Keratinocyte (primary cell): Measurements from ENCODE around the gene CRTC1. TPM values are rescaled to one million over a fixed set of nuclear protein-coding genes. Genes with fewer than 3 reads are reported as not detected.

Source experiments
- DNase-seq: peaks from one replicate; pipeline ENCODE4 v3.0.0-alpha.2; 2011; ENCODE audit warnings: low read depth, missing footprints, low spot score
- FAIRE-seq: peaks from 2 replicates; lab custom pipeline; 2011; peaks lifted over from hg19 to GRCh38; lab: Jason Lieb, UNC
- H2AFZ ChIP-seq: 2 replicates; pipeline ENCODE4 v1.6.0; 2012; ENCODE audit warnings: low read length, control low read depth, inconsistent platforms; ENCODE audit not compliant: control insufficient read depth
- H3K27ac ChIP-seq: 2 replicates; pipeline ENCODE4 v1.5.1; 2011; ENCODE audit warnings: low read length; ENCODE audit not compliant: control insufficient read depth, insufficient read depth
- H3K27me3 ChIP-seq: 3 replicates; pipeline ENCODE4 v1.6.0; 2011; ENCODE audit warnings: low read length; ENCODE audit not compliant: control insufficient read depth, insufficient read depth; ENCODE audit errors: extremely low read depth
- H3K36me3 ChIP-seq, 2 experiments: 2 replicates in 1 of 2; 3 replicates in 1 of 2; pipeline ENCODE4 v1.5.1; 2011; ENCODE audit warnings: low read length in 2 of 2, mild to moderate bottlenecking in 1 of 2; ENCODE audit not compliant: control insufficient read depth in 2 of 2, insufficient read depth in 2 of 2; ENCODE audit errors: extremely low read depth in 1 of 2
- H3K4me1 ChIP-seq: 3 replicates; pipeline ENCODE4 v1.5.1; 2011; ENCODE audit warnings: low read length; ENCODE audit not compliant: control insufficient read depth, insufficient read depth; ENCODE audit errors: extremely low read depth
- H3K4me2 ChIP-seq: 3 replicates; pipeline ENCODE4 v1.6.0; 2011; ENCODE audit warnings: low read depth, low read length; ENCODE audit not compliant: control insufficient read depth, insufficient read depth; ENCODE audit errors: extremely low read depth
- H3K4me3 ChIP-seq, 3 experiments: fragments of 200-600 bp in 1 of 3; sonication (generic) in 1 of 3; 2 replicates in 2 of 3; 3 replicates in 1 of 3; pipeline ENCODE4 v1.5.1; 2011 to 2016; ENCODE audit warnings: low read length in 3 of 3, mild to moderate bottlenecking in 3 of 3, control low read depth in 2 of 3, inconsistent platforms in 1 of 3, low read depth in 1 of 3, mixed read lengths in 1 of 3, mixed run types in 1 of 3, moderate library complexity in 1 of 3; ENCODE audit not compliant: control insufficient read depth in 2 of 3, insufficient read depth in 2 of 3; ENCODE audit errors: extremely low read depth in 1 of 3
- H3K79me2 ChIP-seq: 2 replicates; pipeline ENCODE4 v1.6.0; 2012; ENCODE audit warnings: low read length; ENCODE audit not compliant: control insufficient read depth, insufficient read depth
- H3K9ac ChIP-seq: 3 replicates; pipeline ENCODE4 v1.6.0; 2011; ENCODE audit warnings: low read length; ENCODE audit not compliant: control insufficient read depth, insufficient read depth; ENCODE audit errors: extremely low read depth
- H3K9me1 ChIP-seq: 3 replicates; pipeline ENCODE4 v1.6.0; 2011; ENCODE audit warnings: low read length; ENCODE audit not compliant: control insufficient read depth, insufficient read depth; ENCODE audit errors: extremely low read depth
- H3K9me3 ChIP-seq: 2 replicates; pipeline ENCODE4 v1.5.1; 2012; ENCODE audit warnings: low read depth, low read length; ENCODE audit not compliant: control insufficient read depth
- H4K20me1 ChIP-seq: 3 replicates; pipeline ENCODE4 v1.6.0; 2011; ENCODE audit warnings: low read length; ENCODE audit not compliant: control insufficient read depth, insufficient read depth; ENCODE audit errors: extremely low read depth
- EZH2 ChIP-seq: IDR thresholded peaks from one replicate; pipeline ENCODE4 v1.6.1; 2012; ENCODE audit warnings: inconsistent platforms, mild to moderate bottlenecking, low read length, moderate library complexity
- dilution Hi-C: fragments of 300-500 bp; cut with MboI; formaldehyde crosslinking; loops from one replicate; pipeline ENCODE4 v1.7.0; 2020; ENCODE audit warnings: low sequenced_read_pairs; ENCODE audit not compliant: extremely low pct_ligation_motif_present
- polyA plus RNA-seq, 5 experiments: library from polyadenylated mRNA; depleted of rRNA in 3 of 5; stranded (reverse) in 3 of 5; stranded (forward) in 1 of 5; unstranded in 1 of 5; fragments of >200 nt; gene quantifications; 1 replicate in 1 of 5; 2 replicates in 3 of 5; 3 replicates in 1 of 5; pipeline versions ENCODE4 v1.2.1 to v1.2.3, GENCODE V29; 2011 to 2012; ENCODE audit warnings: missing spikeins in 2 of 5, low read depth in 1 of 5, low replicate concordance in 1 of 5
- TF ChIP-seq, protein P1 (sequence below), 3 experiments: IDR thresholded peaks in 1 of 3; conservative IDR thresholded peaks in 1 of 3; optimal IDR thresholded peaks in 1 of 3; 2 replicates in 2 of 3; 3 replicates in 1 of 3; pipeline versions ENCODE3 to v1.5.1; 2011; ENCODE audit warnings: low read length in 3 of 3, mild to moderate bottlenecking in 3 of 3, moderate library complexity in 2 of 3, control low read depth in 1 of 3, inconsistent platforms in 1 of 3; ENCODE audit not compliant: insufficient read depth in 2 of 3; ENCODE audit errors: extremely low read depth in 1 of 3

Gene CRTC1
- polyA plus RNA-seq, 1 donor (not counting 4 experiments of a cell fraction or from before 2014, with no cell fraction given), result 0.54 TPM

GRCh38 chr19:18685597-18686190 lies 2.2 kb downstream of the CRTC1 start:
- H3K4me3 ChIP-seq, result no peak overlapping the region
- no peaks in the 10 kb centered on the region for H3K36me3 ChIP-seq
- peaks cover 9% of the 10 kb centered on the region for H3K4me1 ChIP-seq
- H3K27ac ChIP-seq, result no peak overlapping the region
- H3K9me3 ChIP-seq, result no peaks in the 10 kb centered on the region
- no peak for DNase-seq
- H3K27me3 ChIP-seq, result no peaks in the 10 kb centered on the region
- no peak for TF ChIP-seq EZH2
- TF ChIP-seq, protein P1, sequence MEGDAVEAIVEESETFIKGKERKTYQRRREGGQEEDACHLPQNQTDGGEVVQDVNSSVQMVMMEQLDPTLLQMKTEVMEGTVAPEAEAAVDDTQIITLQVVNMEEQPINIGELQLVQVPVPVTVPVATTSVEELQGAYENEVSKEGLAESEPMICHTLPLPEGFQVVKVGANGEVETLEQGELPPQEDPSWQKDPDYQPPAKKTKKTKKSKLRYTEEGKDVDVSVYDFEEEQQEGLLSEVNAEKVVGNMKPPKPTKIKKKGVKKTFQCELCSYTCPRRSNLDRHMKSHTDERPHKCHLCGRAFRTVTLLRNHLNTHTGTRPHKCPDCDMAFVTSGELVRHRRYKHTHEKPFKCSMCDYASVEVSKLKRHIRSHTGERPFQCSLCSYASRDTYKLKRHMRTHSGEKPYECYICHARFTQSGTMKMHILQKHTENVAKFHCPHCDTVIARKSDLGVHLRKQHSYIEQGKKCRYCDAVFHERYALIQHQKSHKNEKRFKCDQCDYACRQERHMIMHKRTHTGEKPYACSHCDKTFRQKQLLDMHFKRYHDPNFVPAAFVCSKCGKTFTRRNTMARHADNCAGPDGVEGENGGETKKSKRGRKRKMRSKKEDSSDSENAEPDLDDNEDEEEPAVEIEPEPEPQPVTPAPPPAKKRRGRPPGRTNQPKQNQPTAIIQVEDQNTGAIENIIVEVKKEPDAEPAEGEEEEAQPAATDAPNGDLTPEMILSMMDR (optimal IDR thresholded peaks at IDR 0.05 in 1 of 3, IDR thresholded peaks at IDR 0.05 in 1 of 3, conservative IDR thresholded peaks at IDR 0.05 in 1 of 3; ENCODE audit: extremely low read depth in 1 of 3, insufficient read depth in 2 of 3, low read length in 3 of 3), result no peak
- no peak overlapping the region for H2AFZ ChIP-seq
- dilution Hi-C loops, result no loop called here
- no peak for FAIRE-seq
- no peaks in the 10 kb centered on the region for H3K9me1 ChIP-seq
- no peak overlapping the region for H3K9ac ChIP-seq
- no peak overlapping the region for H3K4me2 ChIP-seq
- H3K79me2 ChIP-seq, result peaks cover 5% of the 10 kb centered on the region
- H4K20me1 ChIP-seq, result no peaks in the 10 kb centered on the region

DNA sequence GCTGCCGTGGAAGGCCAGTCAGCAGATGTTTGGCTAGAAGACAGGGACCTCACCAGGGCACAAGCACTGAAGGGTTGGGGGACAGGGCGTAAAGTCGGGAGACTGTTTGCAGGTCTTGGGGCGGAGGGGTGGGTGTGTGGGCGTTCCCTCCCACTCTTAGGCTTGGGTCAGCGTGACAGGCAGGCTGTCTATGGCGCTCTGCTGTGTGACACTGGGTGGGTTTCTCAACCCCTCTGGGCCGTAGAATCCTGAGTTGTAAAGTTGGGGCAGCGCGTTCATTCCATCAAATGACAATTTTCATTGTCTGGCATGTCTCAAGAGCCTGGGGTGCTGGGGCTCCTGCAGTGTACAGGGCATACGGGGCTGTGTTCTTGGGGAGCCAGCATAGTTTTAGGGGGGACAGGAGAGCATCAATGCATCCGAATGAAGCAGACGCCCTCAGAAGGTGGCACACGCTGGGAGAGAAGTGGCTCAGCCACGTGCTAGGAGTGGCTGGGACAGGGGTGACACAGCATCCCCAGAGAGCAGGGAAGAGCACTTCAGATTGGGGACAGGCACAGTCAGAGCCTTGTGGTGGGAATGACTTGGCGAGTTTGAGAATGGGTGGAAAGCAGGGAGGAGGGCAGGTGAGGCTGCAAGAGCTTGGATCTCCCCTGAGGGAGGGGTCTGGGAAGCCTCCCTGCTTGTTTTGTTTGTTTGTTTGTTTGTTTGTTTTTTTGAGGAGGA lies 4.4 kb downstream of the CRTC1 start:
- Histone ChIP-seq H3K4me1 (peaks cover 8% of the 10 kb centered on the region), H3K27me3 (no peaks in the 10 kb centered on the region), H3K36me3 (no peaks in the 10 kb centered on the region), H3K9me3 (no peaks in the 10 kb centered on the region), H3K4me3 (no peak overlapping the region), H3K79me2 (peaks cover 5% of the 10 kb centered on the region), H3K4me2 (no peak overlapping the region), H2AFZ (no peak overlapping the region), H3K9me1 (no peaks in the 10 kb centered on the region), H3K27ac (no peak overlapping the region), H3K9ac (no peak overlapping the region), H4K20me1 (no peaks in the 10 kb centered on the region)
- dilution Hi-C loops, result no loop called here
- TF ChIP-seq, protein P1 (optimal IDR thresholded peaks at IDR 0.05 in 1 of 3, IDR thresholded peaks at IDR 0.05 in 1 of 3, conservative IDR thresholded peaks at IDR 0.05 in 1 of 3; ENCODE audit: extremely low read depth in 1 of 3, insufficient read depth in 2 of 3, low read length in 3 of 3), result no peak
- no peak for TF ChIP-seq EZH2
- FAIRE-seq (no peak), DNase-seq (no peak)
